Right renal pelvis (tissue), 4 donors: Measurements from ENCODE around the gene IRF3. TPM values are rescaled to one million over a fixed set of nuclear protein-coding genes. Genes with fewer than 3 reads are reported as not detected.

Experiments
- DNase-seq, 4 donors: peaks; one replicate each; pipeline ENCODE4 v3.0.0-alpha.2; 2013; ENCODE audit warnings: low read depth in 4 of 4, low spot score in 3 of 4, missing footprints in 1 of 4
- polyA plus RNA-seq, 4 donors: library from polyadenylated mRNA; unstranded; fragments of 120-200 nt; gene quantifications; one replicate each; pipeline ENCODE4 v1.2.1, GENCODE V29; 2013; ENCODE audit not compliant: insufficient read length in 4 of 4

Gene IRF3, protein sequence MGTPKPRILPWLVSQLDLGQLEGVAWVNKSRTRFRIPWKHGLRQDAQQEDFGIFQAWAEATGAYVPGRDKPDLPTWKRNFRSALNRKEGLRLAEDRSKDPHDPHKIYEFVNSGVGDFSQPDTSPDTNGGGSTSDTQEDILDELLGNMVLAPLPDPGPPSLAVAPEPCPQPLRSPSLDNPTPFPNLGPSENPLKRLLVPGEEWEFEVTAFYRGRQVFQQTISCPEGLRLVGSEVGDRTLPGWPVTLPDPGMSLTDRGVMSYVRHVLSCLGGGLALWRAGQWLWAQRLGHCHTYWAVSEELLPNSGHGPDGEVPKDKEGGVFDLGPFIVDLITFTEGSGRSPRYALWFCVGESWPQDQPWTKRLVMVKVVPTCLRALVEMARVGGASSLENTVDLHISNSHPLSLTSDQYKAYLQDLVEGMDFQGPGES
- 10 to 100 TPM; 41.2 to 56.3 (median 47.9) TPM for polyA plus RNA-seq

DNA sequence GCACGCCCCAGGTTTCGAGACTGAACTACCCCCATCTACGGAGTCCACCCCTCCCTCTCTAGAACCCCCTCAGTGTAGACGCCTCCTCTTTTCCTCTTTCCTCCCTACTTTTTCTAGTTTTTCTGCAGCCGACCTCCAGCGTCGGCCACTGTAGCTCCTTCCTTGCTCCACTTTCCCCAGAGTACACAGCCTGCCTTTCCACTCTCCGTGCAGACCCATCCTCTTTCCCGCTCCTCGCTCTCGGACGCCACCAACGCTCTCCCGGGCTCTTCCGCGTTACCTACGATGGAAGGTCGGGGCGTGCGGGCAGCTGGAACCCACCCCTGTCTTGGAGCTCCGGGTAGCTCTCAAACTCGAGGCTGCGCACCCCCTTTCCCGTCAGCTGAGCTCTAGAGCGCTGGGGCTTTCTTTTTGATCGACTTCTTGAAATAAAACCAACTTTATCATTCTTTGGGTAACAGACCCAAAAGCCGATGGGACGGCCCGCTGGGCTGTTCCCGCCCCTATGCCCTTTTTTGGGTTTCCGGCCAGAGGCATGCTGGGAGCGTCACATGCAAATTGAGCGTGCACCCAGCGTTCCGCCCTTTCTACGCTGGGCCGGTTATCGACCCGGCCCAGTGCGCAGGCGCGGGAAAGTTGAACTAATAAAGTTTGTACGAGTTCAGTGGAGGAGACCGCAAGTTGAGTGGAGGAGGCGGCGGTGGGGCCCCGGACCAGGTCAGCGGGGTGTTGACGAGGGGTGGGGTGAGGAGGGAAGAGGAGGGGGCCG is at the start of gene IRF3, which contains the start of gene BCL2L12:
TSS of gene IRF3 (minus strand) at position 507 of the 769 bp plus-strand sequence. CDS start 1,019 bp downstream, outside the sequence.
TSS of gene BCL2L12 (plus strand) at position 583 of the 769 bp plus-strand sequence. CDS start 760 bp downstream, outside the sequence.
- peak; percentile 93 to 96 (median 96) for DNase-seq

DNA sequence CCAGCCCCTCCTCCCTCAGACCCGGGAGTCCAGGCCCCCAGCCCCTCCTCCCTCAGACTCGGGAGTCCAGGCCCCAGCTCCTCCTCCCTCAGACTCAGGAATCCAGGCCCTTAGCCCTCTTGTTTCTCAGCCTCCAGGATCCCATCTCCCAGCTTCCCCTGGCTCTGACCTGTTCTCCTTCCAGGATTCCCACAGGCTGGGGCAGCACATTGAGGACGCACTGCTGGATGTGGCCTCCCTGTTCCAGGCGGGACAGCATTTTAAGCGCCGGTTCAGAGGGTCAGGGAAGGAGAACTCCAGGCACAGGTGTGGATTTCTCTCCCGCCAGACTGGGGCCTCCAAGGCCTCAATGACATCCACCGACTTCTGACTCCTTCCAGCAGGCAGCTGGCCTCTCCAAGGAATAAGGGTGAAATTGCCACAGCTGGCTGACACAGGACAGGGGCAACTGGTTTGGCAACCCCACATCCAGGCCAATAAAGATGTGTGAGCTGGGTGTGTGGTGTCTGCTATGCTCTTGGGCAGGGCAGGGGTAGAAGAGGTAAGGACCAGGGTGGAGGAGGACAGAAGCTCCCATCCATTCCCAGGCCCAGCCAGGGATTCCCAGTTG is 47.7 kb upstream of the IRF3 start:
- DNase-seq = no peak

DNA sequence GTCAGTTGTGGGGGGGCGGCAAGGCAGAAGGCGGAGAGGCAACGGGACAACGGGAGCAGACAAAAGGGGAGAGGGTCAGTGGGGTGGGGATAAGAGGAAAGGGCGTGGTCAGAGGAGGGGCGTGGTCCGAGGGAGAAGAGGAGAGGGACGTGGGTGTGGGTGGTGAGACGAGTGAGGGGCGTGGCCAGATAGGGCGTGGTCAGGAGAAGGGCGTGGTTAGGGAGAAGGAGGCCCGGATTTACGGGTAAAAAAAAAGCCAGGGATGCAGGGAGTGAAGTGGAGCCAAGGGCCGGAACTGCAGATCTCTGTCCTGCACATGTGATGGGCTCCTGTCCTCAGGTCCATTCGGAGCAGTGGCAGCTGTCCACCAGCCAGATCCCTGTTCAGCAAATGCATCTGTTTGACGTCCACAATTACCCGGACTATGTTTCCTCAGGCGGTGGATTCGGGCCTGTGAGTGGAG is 46.8 kb upstream of the IRF3 start:
- no peak for DNase-seq

DNA sequence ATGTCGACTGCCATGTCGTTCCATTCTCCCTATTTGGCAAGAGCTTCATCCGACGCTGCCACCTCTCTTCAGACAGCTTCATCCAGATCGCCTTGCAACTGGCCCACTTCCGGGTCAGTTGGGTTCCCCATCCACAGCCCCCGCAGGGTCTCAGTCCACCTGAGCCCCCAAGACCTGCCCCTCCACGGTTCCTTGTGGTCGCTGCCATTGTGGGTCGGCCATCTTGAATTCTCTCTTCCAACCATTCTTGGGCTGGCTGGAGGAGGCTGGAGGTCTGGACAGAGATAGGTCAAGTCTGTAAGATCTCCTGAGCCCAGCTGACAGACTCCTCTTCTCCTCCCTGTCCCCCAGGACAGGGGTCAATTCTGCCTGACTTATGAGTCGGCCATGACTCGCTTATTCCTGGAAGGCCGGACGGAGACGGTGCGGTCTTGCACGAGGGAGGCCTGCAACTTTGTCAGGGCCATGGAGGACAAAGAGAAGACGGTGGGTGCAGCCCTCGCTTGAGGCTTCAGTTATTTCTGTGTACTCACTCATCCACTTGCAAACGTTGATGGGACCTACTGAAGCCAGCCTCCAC is 44.8 kb upstream of the IRF3 start:
- no peak for DNase-seq

DNA sequence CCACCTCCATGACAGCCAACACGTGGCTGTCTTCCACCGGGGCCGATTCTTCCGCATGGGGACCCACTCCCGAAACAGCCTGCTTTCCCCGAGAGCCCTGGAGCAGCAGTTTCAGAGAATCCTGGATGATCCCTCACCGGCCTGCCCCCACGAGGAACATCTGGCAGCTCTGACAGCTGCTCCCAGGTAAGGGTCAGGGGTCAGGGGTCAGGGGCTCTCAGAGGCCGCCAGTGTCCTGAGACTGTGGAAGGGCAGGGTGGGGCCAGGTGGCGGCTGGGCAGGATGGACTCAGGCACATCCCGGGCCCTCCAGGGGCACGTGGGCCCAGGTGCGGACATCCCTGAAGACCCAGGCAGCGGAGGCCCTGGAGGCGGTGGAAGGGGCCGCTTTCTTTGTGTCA is 40.3 kb upstream of the IRF3 start:
- no peak for DNase-seq

DNA sequence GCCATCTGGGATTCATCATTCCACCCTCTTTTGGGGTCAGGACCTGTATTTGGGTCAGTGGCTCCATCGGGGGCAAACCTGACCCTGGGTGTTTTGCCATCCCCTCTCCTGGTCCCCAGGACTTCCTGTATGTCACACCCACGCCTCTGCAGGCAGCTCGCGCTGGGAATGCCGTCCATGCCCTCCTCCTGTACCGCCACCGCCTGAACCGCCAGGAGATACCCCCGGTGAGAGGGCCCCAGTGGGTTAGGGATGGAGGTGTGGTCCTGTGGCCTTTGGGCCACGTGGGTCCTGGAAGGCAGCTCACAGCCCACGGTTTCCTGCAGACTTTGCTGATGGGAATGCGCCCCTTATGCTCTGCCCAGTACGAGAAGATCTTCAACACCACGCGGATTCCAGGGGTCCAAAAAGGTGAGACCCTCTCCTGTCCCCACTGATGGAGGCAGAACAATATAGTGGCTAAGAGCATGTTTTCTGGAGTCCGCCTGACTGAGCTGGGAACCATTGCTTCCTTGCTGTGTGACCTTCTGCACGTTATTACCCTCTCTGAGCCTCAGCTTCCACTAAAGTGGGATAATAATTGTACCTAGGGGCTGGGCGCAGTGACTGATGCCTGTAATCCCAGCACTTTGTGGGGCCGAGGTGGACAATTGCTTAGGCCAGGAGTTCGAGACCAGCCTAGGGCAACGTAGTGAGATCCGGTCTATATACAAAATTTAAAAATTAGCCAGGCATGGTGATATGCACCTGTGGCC is 39.4 kb upstream of the IRF3 start:
- no peak for DNase-seq

DNA sequence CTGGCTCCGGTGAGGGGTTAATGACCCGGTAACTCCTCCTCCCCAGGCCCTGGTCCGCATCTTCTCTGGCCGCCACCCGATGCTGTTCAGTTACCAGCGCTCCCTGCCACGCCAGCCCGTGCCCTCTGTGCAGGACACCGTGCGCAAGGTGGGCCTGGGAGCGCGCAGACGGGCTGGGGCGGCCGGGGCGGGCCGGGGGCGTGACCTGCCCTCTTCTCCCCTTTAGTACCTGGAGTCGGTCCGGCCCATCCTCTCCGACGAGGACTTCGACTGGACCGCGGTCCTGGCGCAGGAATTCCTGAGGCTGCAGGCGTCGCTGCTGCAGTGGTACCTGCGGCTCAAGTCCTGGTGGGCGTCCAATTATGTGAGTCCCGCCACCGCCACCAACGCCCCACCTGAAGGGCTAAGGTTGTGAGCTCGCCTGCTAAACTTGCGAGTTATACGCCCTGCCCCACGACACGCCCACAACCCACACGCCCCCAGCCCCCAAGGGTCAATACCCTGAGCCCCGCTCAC is 35.7 kb upstream of the IRF3 start:
- DNase-seq = no peak

DNA sequence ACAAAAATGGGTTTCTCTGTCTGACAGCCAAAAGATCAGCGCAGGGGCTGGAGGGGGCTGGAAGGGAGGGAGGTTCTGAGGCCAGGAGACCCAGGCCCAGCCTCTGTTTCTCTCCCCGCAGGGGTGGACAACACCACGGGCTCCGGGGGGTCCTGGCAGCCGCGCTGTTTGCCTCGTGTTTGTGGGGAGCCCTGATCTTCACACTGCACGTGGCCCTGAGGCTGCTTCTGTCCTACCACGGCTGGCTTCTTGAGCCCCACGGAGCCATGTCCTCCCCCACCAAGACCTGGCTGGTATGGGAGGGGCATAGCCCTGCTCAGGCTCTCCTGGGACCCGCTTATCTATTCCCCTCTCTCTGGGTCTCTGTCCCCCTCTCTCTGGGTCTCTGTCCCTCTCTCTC is 34.9 kb upstream of the IRF3 start:
- no peak for DNase-seq

DNA sequence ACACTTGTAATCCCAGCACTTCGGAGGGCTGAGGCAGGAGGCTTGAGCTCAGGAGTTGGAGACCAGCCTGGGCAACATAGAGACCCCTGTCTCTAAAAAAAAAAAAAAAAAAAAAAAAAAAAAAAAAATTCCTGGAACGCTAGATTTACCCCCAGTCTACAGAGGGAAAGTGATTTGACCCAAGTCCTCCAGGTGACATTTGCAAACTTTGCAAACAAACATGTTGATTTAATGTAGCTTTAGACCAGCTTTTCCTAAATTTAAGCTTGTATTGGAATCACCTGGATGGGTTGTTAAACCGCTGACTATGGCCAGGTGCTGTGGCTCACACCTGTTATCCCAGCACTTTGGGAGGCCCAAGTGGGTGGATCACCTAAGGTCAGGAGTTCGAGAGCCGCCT is 33.7 kb upstream of the IRF3 start:
- no peak for DNase-seq

DNA sequence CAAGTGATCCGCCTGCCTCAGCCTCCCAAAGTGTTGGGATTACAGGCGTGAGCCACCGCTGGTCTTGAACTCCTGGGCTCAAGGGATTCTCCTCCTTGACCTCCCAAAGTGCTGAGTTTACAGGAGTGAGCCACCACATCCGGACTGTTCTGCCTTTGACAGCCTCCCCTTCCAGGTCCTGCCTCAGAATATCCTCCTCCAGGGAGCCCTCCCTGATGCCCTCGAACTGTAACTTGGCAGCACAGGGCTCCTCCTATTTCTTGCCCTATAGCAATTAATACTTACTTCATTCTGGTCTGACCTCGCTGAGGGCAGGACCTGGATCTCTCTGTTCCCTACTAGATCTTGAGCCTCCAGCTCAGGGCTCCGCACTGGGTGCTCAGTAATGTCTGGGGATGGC is 31.2 kb upstream of the IRF3 start:
- DNase-seq = no peak

DNA sequence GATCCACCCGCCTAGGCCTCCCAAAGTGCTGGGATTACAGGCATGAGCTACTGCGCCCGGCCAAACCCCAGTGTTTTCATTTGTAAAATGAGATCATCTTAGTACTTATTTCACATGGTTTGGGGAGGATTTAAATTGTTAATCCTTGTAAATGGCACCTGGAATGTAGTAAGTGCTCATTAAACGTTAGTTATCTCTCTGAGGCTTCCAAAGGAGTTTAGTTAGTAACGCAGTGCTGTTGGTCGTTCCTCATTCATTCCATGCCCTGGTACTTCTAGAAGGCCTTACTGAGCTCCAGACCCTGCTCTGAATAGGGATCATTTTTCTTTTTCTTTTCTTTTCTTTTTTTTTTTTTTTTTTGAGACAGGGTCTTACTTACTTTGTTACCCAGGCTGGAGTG is 30.5 kb upstream of the IRF3 start:
- no peak for DNase-seq

DNA sequence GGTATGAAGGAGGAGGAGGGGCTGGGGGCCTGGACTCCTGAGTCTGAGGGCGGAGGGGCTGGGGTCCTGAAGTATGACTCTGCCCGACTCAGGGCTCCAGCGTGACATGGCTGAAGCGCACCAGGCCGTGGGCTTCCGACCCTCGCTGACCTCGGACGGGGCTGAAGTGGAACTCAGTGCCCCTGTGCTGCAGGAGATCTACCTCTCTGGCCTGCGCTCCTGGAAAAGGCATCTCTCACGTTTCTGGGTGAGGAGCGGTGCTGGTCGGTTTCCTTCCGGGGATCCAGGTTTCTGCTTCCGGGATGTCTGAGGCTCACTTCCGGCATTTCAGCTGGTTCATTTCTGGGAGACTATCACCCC is 26.5 kb upstream of the IRF3 start:
- no peak for DNase-seq

DNA sequence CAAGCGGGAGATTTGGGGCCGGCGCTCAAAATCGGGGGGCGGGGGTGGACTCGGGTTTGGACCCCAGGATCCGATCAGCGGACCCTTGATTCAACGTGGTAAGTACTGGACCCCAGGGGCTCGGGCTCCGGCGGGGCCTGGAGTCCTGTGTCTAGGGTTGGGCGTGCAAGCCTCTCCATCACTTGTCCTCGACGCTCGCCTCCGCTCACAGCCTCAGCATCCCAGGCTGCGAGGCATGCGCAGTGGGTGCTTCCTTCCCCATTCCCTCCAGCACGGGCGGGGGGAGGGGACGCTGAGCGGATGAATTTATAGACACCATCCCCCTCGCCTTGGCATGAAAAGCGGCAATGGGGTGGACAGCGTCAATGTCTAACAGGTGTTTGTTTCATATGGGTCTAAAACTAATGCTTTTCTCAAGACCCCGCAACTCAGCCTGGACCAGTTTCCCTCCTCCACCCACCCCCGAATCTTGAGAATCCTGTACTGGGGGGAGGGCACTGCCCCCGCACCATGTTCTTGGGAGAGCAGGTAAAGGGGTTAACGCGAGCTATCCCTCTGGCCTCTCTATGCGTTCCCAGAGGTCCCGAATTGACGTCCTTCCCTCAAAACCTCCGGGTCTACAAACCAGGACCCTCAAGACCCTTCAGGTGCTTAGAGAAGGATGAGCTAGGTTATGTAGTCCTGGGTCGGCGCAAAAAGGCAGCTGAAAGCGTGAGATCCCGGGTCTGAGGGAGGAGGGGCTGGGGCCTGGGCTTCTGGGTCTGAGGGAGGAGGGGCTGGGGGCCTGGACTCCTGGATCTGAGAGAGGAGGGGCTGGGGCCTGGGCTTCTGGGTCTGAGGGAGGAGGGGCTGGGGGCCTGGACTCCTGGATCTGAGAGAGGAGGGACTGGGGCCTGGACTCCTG is 25.8 kb upstream of the IRF3 start:
- no peak for DNase-seq

DNA sequence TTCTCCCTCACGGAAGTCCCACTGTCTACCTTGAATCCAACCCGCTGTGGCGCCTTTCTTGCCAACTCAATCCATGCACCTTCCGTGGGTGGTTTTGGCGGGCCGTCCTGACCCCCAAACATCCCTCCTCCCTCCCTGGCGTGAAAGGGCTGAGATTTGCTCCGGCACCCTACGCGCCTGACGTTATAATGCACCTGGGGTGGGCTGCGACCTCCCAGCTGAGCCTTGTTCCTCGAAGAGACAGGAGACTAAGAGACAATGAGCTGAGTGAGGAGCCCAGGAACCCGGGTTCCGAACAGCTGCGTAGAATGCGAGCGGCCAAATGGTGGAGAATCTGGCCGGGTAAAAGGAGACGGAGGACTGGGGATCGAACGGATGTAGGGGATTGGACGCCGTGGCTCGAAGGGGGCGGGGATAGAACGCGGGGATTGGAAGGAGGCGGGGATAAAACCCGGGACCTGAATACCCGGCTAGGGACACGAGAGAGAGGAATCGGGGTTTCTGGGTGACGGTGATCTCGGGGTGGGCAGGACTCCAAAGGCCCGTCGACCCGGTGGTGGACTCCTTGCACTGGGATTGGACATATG is 25.1 kb upstream of the IRF3 start, which contains the start of gene CPT1C:
TSS of gene CPT1C (plus strand) at position 461 of the 587 bp plus-strand sequence. CDS start 1,137 bp downstream, outside the sequence.
- DNase-seq = peak in 1 of 4 donors; percentile 53

DNA sequence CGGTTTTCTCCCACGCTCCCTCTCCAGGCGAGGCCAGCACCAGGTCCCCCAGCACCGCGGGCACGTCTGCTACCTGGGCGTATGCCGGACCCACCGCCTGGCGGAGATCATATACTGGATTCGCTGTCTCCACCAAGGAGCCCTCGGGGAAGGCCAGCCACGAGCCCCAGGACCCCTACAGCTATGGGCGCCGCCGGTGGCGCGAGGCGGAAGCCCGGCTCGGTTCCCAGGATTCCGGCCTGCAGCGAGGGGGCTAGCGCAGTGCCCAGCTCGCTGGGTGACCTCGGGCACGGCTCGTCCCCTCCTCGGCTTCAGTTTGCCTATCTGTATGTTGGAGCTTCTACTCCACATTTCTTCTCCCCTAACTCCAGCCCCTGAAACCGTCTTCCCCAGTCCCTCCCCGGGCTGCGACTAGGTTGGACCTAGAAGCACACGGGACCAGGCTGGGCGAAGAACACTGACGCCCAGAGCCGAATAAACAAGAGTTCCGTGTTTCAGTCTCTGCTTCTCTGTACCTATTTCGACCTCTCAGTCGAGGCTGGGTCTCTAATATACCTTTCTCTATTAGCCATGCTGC is 24.5 kb upstream of the IRF3 start:
- DNase-seq = no peak

DNA sequence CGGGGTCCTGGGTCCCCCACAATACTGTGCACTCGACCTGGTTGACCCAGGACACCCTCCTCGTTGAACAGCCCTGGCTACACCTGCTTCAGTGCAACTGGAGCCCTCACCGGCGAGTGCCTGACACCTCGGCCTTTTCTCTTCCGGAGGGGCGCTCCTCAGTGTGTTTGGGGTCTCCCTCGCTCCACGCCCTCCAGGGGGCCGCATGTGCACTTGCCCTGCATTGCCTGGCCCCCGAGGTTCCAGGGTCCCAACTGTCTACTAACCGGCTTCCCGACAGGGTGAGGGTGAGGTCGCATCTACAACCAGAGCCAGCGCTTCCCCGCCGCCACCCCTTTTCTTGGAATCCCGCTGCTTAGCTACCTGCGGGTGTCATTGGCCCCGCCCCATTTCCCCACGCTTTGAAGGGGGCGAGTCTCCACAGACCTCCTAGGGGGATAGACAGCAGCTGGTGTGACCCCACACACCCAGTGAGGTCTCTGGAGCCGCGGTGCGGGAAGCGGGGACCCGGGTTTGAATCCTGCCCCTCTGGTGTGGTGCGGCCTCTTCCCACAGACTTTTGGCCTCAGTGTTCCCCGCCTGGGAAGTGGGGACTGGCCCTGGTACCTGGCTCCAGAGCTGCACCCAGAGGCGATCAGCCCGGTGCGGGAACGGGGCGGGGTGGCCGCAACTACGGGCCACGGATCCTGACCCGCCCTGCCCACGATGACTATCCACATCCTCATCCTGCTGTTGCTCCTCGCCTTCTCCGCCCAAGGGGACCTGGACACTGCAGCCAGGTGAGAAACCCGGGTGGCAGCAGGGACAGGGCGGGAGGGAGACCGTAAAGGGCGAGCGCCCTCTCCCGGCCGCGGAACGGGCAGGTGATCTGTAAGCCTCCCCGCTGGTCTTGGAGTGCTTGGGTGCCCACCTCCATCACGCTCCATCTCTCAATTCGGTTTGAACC is 23.7 kb upstream of the IRF3 start, which contains the start of gene ADM5:
TSS of gene ADM5 (plus strand) at position 462 of the 946 bp plus-strand sequence. CDS start at position 706, 244 bp downstream.
- DNase-seq = no peak
